ENCODE results near the gene SAMD4A. TPM values are rescaled to one million over a fixed set of nuclear protein-coding genes. Genes with fewer than 3 reads are reported as not detected.
"Not testable (repeated sequence)": the region's sequence is repeated elsewhere in the genome, so short reads cannot be mapped to it uniquely, and the experiment has no call there.

SAMD4A gene
- total RNA-seq, 1 donor from 2014 or later = 4.7 TPM

DNA sequence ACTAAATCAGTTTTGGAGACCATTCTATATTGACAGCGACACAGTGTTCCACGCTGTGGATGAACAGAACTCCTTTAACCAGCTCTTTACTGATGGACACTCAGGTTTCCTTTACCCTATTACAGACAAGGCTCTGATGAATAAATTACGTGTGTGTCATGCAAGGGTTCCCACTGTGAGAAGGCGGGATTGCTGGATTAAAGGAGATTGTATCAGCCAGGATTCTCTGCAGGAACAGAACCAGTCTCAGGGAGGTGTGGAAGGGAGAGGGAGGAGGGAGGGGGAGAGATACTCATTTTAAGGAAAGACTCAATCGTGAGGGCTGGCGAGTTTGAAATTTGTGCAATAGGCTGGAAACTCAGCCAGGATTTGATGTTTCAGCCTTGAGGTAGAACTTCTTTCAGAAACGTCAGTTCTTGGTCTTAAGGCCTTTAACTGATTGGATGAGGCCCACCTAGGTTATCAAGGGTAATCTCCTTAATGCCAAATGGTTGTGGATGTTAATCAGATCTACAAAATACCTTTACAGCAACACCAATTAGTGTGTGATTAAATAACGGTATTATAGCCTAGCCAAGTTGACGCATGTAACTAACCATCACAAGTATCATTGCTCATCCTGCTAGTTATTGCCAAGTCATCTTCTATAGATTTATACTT, 231.7 kb downstream of the SAMD4A start:
- Mint-ChIP-seq H3K27me3 (ENCODE audit: low read depth) (peaks cover 3% of the 10 kb centered on the region), H3K27ac (ENCODE audit: unreplicated experiment) (no peak overlapping the region), H3K4me1 (no peaks in the 10 kb centered on the region), H3K4me3 (no peak overlapping the region), H3K36me3 (ENCODE audit: low read depth) (no peaks in the 10 kb centered on the region), H3K9me3 (peaks cover 5% of the 10 kb centered on the region)
- TF ChIP-seq CTCF (conservative IDR thresholded peaks at IDR 0.05) = no peak
- DNase-seq (ENCODE audit: low read depth, low spot score) = no peak

GRCh38 chr14:54801482-54801881, 234.6 kb downstream of the SAMD4A start:
- not testable (repeated sequence) for DNase-seq (ENCODE audit: low read depth, low spot score); H3K9me3 Mint-ChIP-seq; H3K27me3 Mint-ChIP-seq (ENCODE audit: low read depth); H3K36me3 Mint-ChIP-seq (ENCODE audit: low read depth); H3K27ac Mint-ChIP-seq (ENCODE audit: unreplicated experiment); H3K4me1 Mint-ChIP-seq; H3K4me3 Mint-ChIP-seq

GRCh38 chr14:54803396-54803795, 236.5 kb downstream of the SAMD4A start:
- Mint-ChIP-seq H3K36me3 (ENCODE audit: low read depth) (no peaks in the 10 kb centered on the region), H3K4me1 (peaks cover 6% of the 10 kb centered on the region), H3K27ac (ENCODE audit: unreplicated experiment) (no peak overlapping the region), H3K27me3 (ENCODE audit: low read depth) (peaks cover 5% of the 10 kb centered on the region), H3K9me3 (peaks cover 5% of the 10 kb centered on the region), H3K4me3 (no peak overlapping the region)
- no peak for DNase-seq (ENCODE audit: low read depth, low spot score)
- TF ChIP-seq CTCF (conservative IDR thresholded peaks at IDR 0.05) = no peak

- Mint-ChIP-seq H3K9me3 (peaks cover 5% of the 10 kb centered on the region), H3K27ac (ENCODE audit: unreplicated experiment) (peak overlapping the region; percentile 48), H3K27me3 (ENCODE audit: low read depth) (peaks cover 5% of the 10 kb centered on the region), H3K4me3 (no peak overlapping the region), H3K36me3 (ENCODE audit: low read depth) (no peaks in the 10 kb centered on the region), H3K4me1 (peaks cover 6% of the 10 kb centered on the region)
- DNase-seq (ENCODE audit: low read depth, low spot score) = no peak
- no peak for TF ChIP-seq CTCF (conservative IDR thresholded peaks at IDR 0.05)
Measured at GRCh38 chr14:54803926-54804537, 237.1 kb downstream of the SAMD4A start.

- no peak for TF ChIP-seq CTCF (conservative IDR thresholded peaks at IDR 0.05)
- DNase-seq (ENCODE audit: low read depth, low spot score) = no peak
- peak overlapping the region; percentile 48 for H3K27ac Mint-ChIP-seq (ENCODE audit: unreplicated experiment)
- H3K4me3 Mint-ChIP-seq = no peak overlapping the region
- peaks cover 5% of the 10 kb centered on the region for H3K9me3 Mint-ChIP-seq
- peaks cover 6% of the 10 kb centered on the region for H3K4me1 Mint-ChIP-seq
- peaks cover 5% of the 10 kb centered on the region for H3K27me3 Mint-ChIP-seq (ENCODE audit: low read depth)
- H3K36me3 Mint-ChIP-seq (ENCODE audit: low read depth) = no peaks in the 10 kb centered on the region
Measured at GRCh38 chr14:54804538-54805041, 237.7 kb downstream of the SAMD4A start.

GRCh38 chr14:54805070-54805444, 238.1 kb downstream of the SAMD4A start:
- Mint-ChIP-seq H3K4me3 (no peak overlapping the region), H3K9me3 (peaks cover 5% of the 10 kb centered on the region), H3K27ac (ENCODE audit: unreplicated experiment) (no peak overlapping the region), H3K36me3 (ENCODE audit: low read depth) (no peaks in the 10 kb centered on the region), H3K4me1 (peaks cover 6% of the 10 kb centered on the region), H3K27me3 (ENCODE audit: low read depth) (peaks cover 5% of the 10 kb centered on the region)
- no peak for DNase-seq (ENCODE audit: low read depth, low spot score)
- TF ChIP-seq CTCF (conservative IDR thresholded peaks at IDR 0.05) = no peak
